ENCODE measurements around the gene LPP. TPM values are rescaled to one million over a fixed set of nuclear protein-coding genes. Genes with fewer than 3 reads are reported as not detected.

Gene LPP
- total and polyA plus RNA-seq, 2 of the 4 experiments (the other 2 are of a cell fraction): 16.0 to 130 TPM

DNA sequence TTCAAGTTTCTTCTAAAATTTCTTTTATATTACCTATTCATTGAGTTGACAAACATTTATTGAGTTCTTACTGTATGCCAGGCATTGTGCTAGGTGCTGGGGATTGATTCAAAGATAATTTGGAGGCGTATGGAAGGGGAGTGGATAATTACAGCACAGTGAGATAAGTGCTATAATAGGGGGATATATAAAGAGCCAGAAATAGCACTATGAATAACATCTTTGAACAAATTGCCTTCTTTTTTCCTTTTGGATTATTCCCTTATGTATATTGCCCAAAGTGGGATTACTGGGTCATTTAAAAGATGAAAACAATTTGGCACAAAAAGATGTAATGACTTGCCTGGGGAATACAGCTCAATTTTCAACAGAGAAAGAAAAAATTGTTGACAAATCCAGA lies 64.6 kb downstream of the LPP start:
- Histone ChIP-seq H2AK9ac (replicated peaks; ENCODE audit: low read depth, low read length, poor library complexity) (no peak overlapping the region), H3K9me3 (ENCODE audit: control insufficient read depth, insufficient read depth, low read length) (no peaks in the 10 kb centered on the region), H4K20me1 (ENCODE audit: insufficient read depth, low read length) (peaks cover 60% of the 10 kb centered on the region), H3K79me1 (ENCODE audit: low read depth in 1 of 2, low read length in 2 of 2) (peaks cover 18 to 75% of the 10 kb centered on the region in 2 experiments), H2AFZ (replicated peaks; ENCODE audit: low read length, poor library complexity) (no peak overlapping the region), H3K23ac (ENCODE audit: low read depth, low read length) (no peak overlapping the region), H2BK15ac (ENCODE audit: low read depth, low read length) (no peak overlapping the region), H4K8ac (ENCODE audit: low read depth in 2 of 2, low read length in 2 of 2) (no peak overlapping the region), H3K56ac (ENCODE audit: extremely low read depth, insufficient read depth, low read length) (no peak overlapping the region), H2BK20ac (ENCODE audit: low read depth, low read length) (no peak overlapping the region), H3K27me3 (ENCODE audit: control insufficient read depth, insufficient read depth, low read length) (no peaks in the 10 kb centered on the region), H3K36me3 (ENCODE audit: control insufficient read depth, insufficient read depth, low read length) (peaks cover 25% of the 10 kb centered on the region), H4K91ac (ENCODE audit: insufficient read depth, low read depth, low read length) (no peak overlapping the region), H2BK120ac (ENCODE audit: low read depth, low read length) (no peak overlapping the region), H3K4me1 (ENCODE audit: control insufficient read depth, insufficient read depth, low read length) (peaks cover 28% of the 10 kb centered on the region), H3K9me1 (ENCODE audit: insufficient read depth, low read length) (peaks cover 31% of the 10 kb centered on the region), H3K4ac (ENCODE audit: low read depth, low read length) (no peak overlapping the region), H3K27ac (ENCODE audit: insufficient read depth, low read length) (no peak overlapping the region), H3K9ac (ENCODE audit: low read depth, low read length) (no peak overlapping the region), H3K4me3 (ENCODE audit: insufficient read depth, low read depth, low read length) (no peak overlapping the region), H2BK5ac (ENCODE audit: low read depth, low read length, poor library complexity, severe bottlenecking) (no peak overlapping the region), H3K18ac (ENCODE audit: low read depth, low read length) (no peak overlapping the region), H2AK5ac (ENCODE audit: low read depth, low read length) (no peak overlapping the region), H3K4me2 (ENCODE audit: low read depth, low read length) (no peak overlapping the region), H4K5ac (ENCODE audit: low read depth, low read length) (no peak overlapping the region), H3K14ac (replicated peaks; ENCODE audit: low read depth, low read length) (no peak overlapping the region)
- BruUV-seq (replicated peaks): no TSS peak
- ATAC-seq (ENCODE audit: low read depth) (no peak), DNase-seq (no peak)
- dilution Hi-C loops (cut with HindIII; ENCODE audit: low sequenced_read_pairs, unreplicated experiment) (no loop called here), in situ Hi-C loops (cut with MboI; ENCODE audit: low sequenced_read_pairs) (no loop called here), intact Hi-C loops (cut with micrococcal nuclease) (no loop called here)
- ChIA-PET CTCF (interaction anchor here (0.6 kb wide), 1 partner anchor 473 kb away, joined by 3 read pairs; no protein-coding TSS in a partner anchor), POLR2A (ENCODE audit: unreplicated experiment) (interaction anchor here (0.5 to 0.6 kb wide), 2 partner anchors 14 to 73 kb away, joined by 3 read pairs; no protein-coding TSS in a partner anchor)
- no CpG with 5 or more reads among the region's 1 CpG for WGBS, 2 experiments (ENCODE audit: extremely low coverage in 2 of 2, insufficient read length in 1 of 2)
- TF ChIP-seq MXI1 (IDR thresholded peaks at IDR 0.05; ENCODE audit: borderline replicate concordance, low read depth, low read length) (no peak), CEBPB (IDR thresholded peaks at IDR 0.05; ENCODE audit: low read depth, low read length) (no peak), FOS (IDR thresholded peaks at IDR 0.05; ENCODE audit: low read depth, low read length) (no peak), RFX5 (IDR thresholded peaks at IDR 0.05; ENCODE audit: low read depth, low read length) (no peak)
